Measurements from ENCODE around the gene C1QTNF2. TPM values are rescaled to one million over a fixed set of nuclear protein-coding genes. Genes with fewer than 3 reads are reported as not detected.

Gene C1QTNF2
- total and polyA plus RNA-seq, 2 of the 8 experiments (the other 6 are each of a cell fraction or from before 2014, with no cell fraction given), result 1.0 to 2.0 TPM

- no peak overlapping the region for H3K23ac ChIP-seq (ENCODE audit: insufficient read length)
- no peaks in the 10 kb centered on the region for H3K9me3 ChIP-seq (ENCODE audit: insufficient read depth in 2 of 2, low read depth in 1 of 2, low read length in 1 of 2)
- no peaks in the 10 kb centered on the region for H4K20me1 ChIP-seq (replicated peaks in 1 of 2; ENCODE audit: control insufficient read depth in 1 of 2, insufficient read depth in 2 of 2, low read length in 2 of 2)
- H2BK12ac ChIP-seq (ENCODE audit: low read depth, low read length), result no peak overlapping the region
- no peak overlapping the region for H3K18ac ChIP-seq (ENCODE audit: extremely low read depth, low read length)
- no peak overlapping the region for H2BK5ac ChIP-seq (ENCODE audit: low read depth, low read length)
- H3K36me3 ChIP-seq (ENCODE audit: control insufficient read depth in 2 of 4, insufficient read depth in 4 of 4, low read length in 3 of 4), result peaks cover 0 to 10% (median 2%) of the 10 kb centered on the region in 4 experiments; a peak in 2 of 8 replicates
- WGBS, 2 experiments (ENCODE audit: extremely low coverage in 1 of 2, insufficient coverage in 1 of 2, insufficient read length in 1 of 2, insufficient replicate concordance in 2 of 2, low coverage in 1 of 2, low lambda C conversion rate in 2 of 2, missing lambda C conversion rate in 1 of 2), result 92% methylated on average over 1 of the region's 1 CpG; no CpG with 5 or more reads in 1 of the 2 experiments
- H2BK15ac ChIP-seq (ENCODE audit: low read length), result no peak overlapping the region
- CTCF ChIA-PET (ENCODE audit: partially characterized antibody), result interaction anchor here (1.2 to 2.7 kb wide), 2 partner anchors 41 to 374 kb away, joined by 3 to 8 read pairs; no protein-coding TSS in a partner anchor
- no peak overlapping the region for H3K27ac ChIP-seq (ENCODE audit: low read depth, low read length)
- DNase-seq (ENCODE audit: low read depth in 1 of 2, low spot score in 2 of 2) (no peak), FAIRE-seq (no peak)
- no peak overlapping the region for H3K4me2 ChIP-seq (ENCODE audit: insufficient read depth in 1 of 2, low read depth in 2 of 2, low read length in 2 of 2)
- no peak overlapping the region for H4K91ac ChIP-seq (replicated peaks; ENCODE audit: insufficient read length, low read length)
- no peak overlapping the region for H3K9ac ChIP-seq (replicated peaks in 1 of 4; ENCODE audit: extremely low read depth in 1 of 4, low read depth in 3 of 4, low read length in 3 of 4)
- peaks cover 3% of the 10 kb centered on the region for H3K23me2 ChIP-seq (ENCODE audit: low read depth, low read length)
- H4K8ac ChIP-seq (ENCODE audit: extremely low read depth, insufficient read depth, low read length), result no peak overlapping the region
- H3K56ac ChIP-seq (replicated peaks; ENCODE audit: insufficient read length, low read depth, low read length), result no peak overlapping the region
- no peaks in the 10 kb centered on the region for H3K79me1 ChIP-seq (ENCODE audit: low read depth, low read length)
- no peak overlapping the region for H2BK120ac ChIP-seq (replicated peaks; ENCODE audit: low read depth, low read length)
- H3K4ac ChIP-seq (replicated peaks; ENCODE audit: insufficient read length, low read depth, low read length), result no peak overlapping the region
- POLR2A ChIA-PET (ENCODE audit: partially characterized antibody), result no interaction called here
- H4K5ac ChIP-seq (ENCODE audit: insufficient read length, low read depth, low read length), result no peak overlapping the region
- H3K27me3 ChIP-seq (replicated peaks in 1 of 4; ENCODE audit: control insufficient read depth in 3 of 4, extremely low read depth in 1 of 4, insufficient read depth in 3 of 4, low read length in 3 of 4), result no peaks in the 10 kb centered on the region
- peaks cover 0 to 21% of the 10 kb centered on the region in 2 experiments; a peak in 2 of 4 replicates for H3K79me2 ChIP-seq (ENCODE audit: control insufficient read depth in 1 of 2, insufficient read depth in 2 of 2, low read length in 2 of 2)
- no peak overlapping the region for H3K14ac ChIP-seq (ENCODE audit: insufficient read length)
- H2AK5ac ChIP-seq (ENCODE audit: low read depth, low read length), result no peak overlapping the region
- TF ChIP-seq KDM5A (IDR thresholded peaks at IDR 0.05; ENCODE audit: low read length), result no peak
- no peak for TF ChIP-seq MAX (IDR thresholded peaks at IDR 0.05)
- H3K4me3 ChIP-seq (ENCODE audit: extremely low read depth in 1 of 4, insufficient read depth in 2 of 4, low read depth in 3 of 4, low read length in 4 of 4), result no peak overlapping the region
- H3K4me1 ChIP-seq (replicated peaks in 1 of 4; ENCODE audit: control insufficient read depth in 3 of 4, insufficient read depth in 4 of 4, low read length in 3 of 4), result peaks cover 0 to 5% (median 0%) of the 10 kb centered on the region in 4 experiments; a peak in 3 of 7 replicates
- no peak overlapping the region for H2AFZ ChIP-seq (ENCODE audit: low read length)
- no peak overlapping the region for H2BK20ac ChIP-seq (ENCODE audit: low read length)
Measured at GRCh38 chr5:160397492-160397891, 27.1 kb upstream of the C1QTNF2 start.
